Stimulated activated CD8-positive, alpha-beta memory T cell treated with anti-CD3 and anti-CD28 coated beads, Interleukin-4, amount 100 ng/mL, for 1 hour (primary cell): ENCODE measurements around the gene CYSTM1.

Source experiments
- DNase-seq, 2 donors: peaks; one replicate each; pipeline ENCODE4 v3.0.0-alpha.2; 2020; ENCODE audit warnings: low read depth in 2 of 2, low spot score in 1 of 2

The CYSTM1 gene

GRCh38 chr5:140207250-140207964, 32.4 kb downstream of the CYSTM1 start:
- DNase-seq: no peak

- DNase-seq: no peak
These were observed 33.1 kb downstream of the CYSTM1 start for GRCh38 chr5:140208065-140208464.

- DNase-seq: no peak
These were observed 38.5 kb downstream of the CYSTM1 start for GRCh38 chr5:140213370-140213983.

GRCh38 chr5:140214831-140215230, 39.8 kb downstream of the CYSTM1 start:
- no peak for DNase-seq

- no peak for DNase-seq
These were observed 40.3 kb downstream of the CYSTM1 start for GRCh38 chr5:140215276-140215675.

- DNase-seq: no peak
These were observed 41.6 kb downstream of the CYSTM1 start for GRCh38 chr5:140216478-140217074.

- no peak for DNase-seq
These were observed 42.5 kb downstream of the CYSTM1 start for GRCh38 chr5:140217299-140218026.

GRCh38 chr5:140219068-140219991, 44.3 kb downstream of the CYSTM1 start:
- no peak for DNase-seq

GRCh38 chr5:140220032-140220697, 45.2 kb downstream of the CYSTM1 start:
- no peak for DNase-seq

GRCh38 chr5:140220698-140221064, 45.7 kb downstream of the CYSTM1 start:
- no peak for DNase-seq

GRCh38 chr5:140221697-140222223, 46.8 kb downstream of the CYSTM1 start:
- no peak for DNase-seq

- no peak for DNase-seq
These were observed 47.4 kb downstream of the CYSTM1 start for GRCh38 chr5:140222416-140222815.

- DNase-seq: no peak
These were observed 48.6 kb downstream of the CYSTM1 start for GRCh38 chr5:140223567-140223966.

- DNase-seq: no peak
These were observed 49.7 kb downstream of the CYSTM1 start for GRCh38 chr5:140224658-140225057.

- no peak for DNase-seq
These were observed 50.4 kb downstream of the CYSTM1 start for GRCh38 chr5:140225396-140225795.

GRCh38 chr5:140227046-140227445, 52.1 kb downstream of the CYSTM1 start:
- DNase-seq: no peak

GRCh38 chr5:140228364-140228837, 53.4 kb downstream of the CYSTM1 start:
- DNase-seq: no peak

- DNase-seq: no peak
These were observed 55.4 kb downstream of the CYSTM1 start for GRCh38 chr5:140230373-140230772.

GRCh38 chr5:140232731-140233130, 57.7 kb downstream of the CYSTM1 start:
- no peak for DNase-seq
